MM.1S (cell line): Measurements from ENCODE around the gene PLEK.

ENCODE experiments used
- DNase-seq: peaks from one replicate; pipeline ENCODE4 v3.0.0-alpha.2; 2015
- H2AFZ ChIP-seq: fragments of 300-600 bp; sonication (generic); 2 replicates; pipeline ENCODE4 v1.6.0; 2016; ENCODE audit warnings: antibody characterized with exemption, low read length
- H3F3A ChIP-seq: fragments of 300-600 bp; sonication (generic); 2 replicates; pipeline ENCODE4 v1.6.1; 2016; ENCODE audit warnings: mild to moderate bottlenecking, antibody characterized with exemption, low read length, moderate library complexity, mixed read lengths; ENCODE audit not compliant: insufficient read depth
- H3K27ac ChIP-seq: fragments of 300-600 bp; sonication (generic); 2 replicates; pipeline ENCODE4 v1.5.1; 2016; ENCODE audit warnings: mild to moderate bottlenecking, low read length
- H3K27me3 ChIP-seq: fragments of 300-600 bp; sonication (generic); replicated peaks from 2 replicates; pipeline ENCODE4 v1.6.0; 2016; ENCODE audit warnings: low read length; ENCODE audit not compliant: insufficient read depth
- H3K36me3 ChIP-seq: fragments of 300-600 bp; sonication (generic); replicated peaks from 2 replicates; pipeline ENCODE4 v1.6.1; 2016; ENCODE audit warnings: mild to moderate bottlenecking, low read length, mixed read lengths; ENCODE audit not compliant: insufficient read depth
- H3K4me1 ChIP-seq: fragments of 300-600 bp; sonication (generic); 2 replicates; pipeline ENCODE4 v1.6.1; 2016; ENCODE audit warnings: low read length, mixed read lengths
- H3K4me2 ChIP-seq: fragments of 300-600 bp; sonication (generic); 2 replicates; pipeline ENCODE4 v1.6.0; 2016; ENCODE audit warnings: low read depth, low read length
- H3K4me3 ChIP-seq: fragments of 300-600 bp; sonication (generic); 2 replicates; pipeline ENCODE4 v1.5.1; 2016; ENCODE audit warnings: low read length, mixed read lengths
- H3K79me2 ChIP-seq: fragments of 300-600 bp; sonication (generic); 2 replicates; pipeline ENCODE4 v1.6.1; 2016; ENCODE audit warnings: mixed run types, low read length, mixed read lengths
- H3K9ac ChIP-seq: fragments of 300-600 bp; sonication (generic); 2 replicates; pipeline ENCODE4 v1.6.1; 2016; ENCODE audit warnings: low read length, mixed read lengths
- H3K9me2 ChIP-seq: fragments of 300-600 bp; sonication (generic); replicated peaks from 2 replicates; pipeline ENCODE4 v1.6.1; 2016; ENCODE audit warnings: mild to moderate bottlenecking, low read length, mixed read lengths; ENCODE audit not compliant: insufficient read depth
- H3K9me3 ChIP-seq: fragments of 300-600 bp; sonication (generic); replicated peaks from 2 replicates; pipeline ENCODE4 v1.6.1; 2016; ENCODE audit warnings: mild to moderate bottlenecking, low read length, mixed read lengths; ENCODE audit not compliant: insufficient read depth
- H4K20me1 ChIP-seq: fragments of 300-600 bp; sonication (generic); 2 replicates; pipeline ENCODE4 v1.6.1; 2016; ENCODE audit warnings: mild to moderate bottlenecking, low read length, moderate library complexity, mixed read lengths; ENCODE audit not compliant: insufficient read depth
- CTCF ChIP-seq: fragments of 300-600 bp; sonication (generic); IDR thresholded peaks from 2 replicates; pipeline ENCODE4 v1.5.1; 2016; ENCODE audit warnings: antibody characterized with exemption, low read length, mixed read lengths
- EZH2 ChIP-seq: fragments of 300-600 bp; sonication (generic); optimal IDR thresholded peaks from 2 replicates; pipeline ENCODE3; 2017; ENCODE audit warnings: low read depth, mild to moderate bottlenecking, antibody characterized with exemption, low read length, mixed read lengths
- EZH2phosphoT487 ChIP-seq: fragments of 300-600 bp; sonication (generic); IDR thresholded peaks from 2 replicates; pipeline ENCODE4 v1.6.1; 2018; ENCODE audit warnings: antibody characterized with exemption, low read length

Gene PLEK

GRCh38 chr2:68431316-68431972 lies 66.4 kb downstream of the PLEK start:
- no peak overlapping the region for H3K4me2 ChIP-seq
- peaks cover 12% of the 10 kb centered on the region for H3F3A ChIP-seq

GRCh38 chr2:68432696-68433658 lies 67.9 kb downstream of the PLEK start:
- TF ChIP-seq CTCF, result no peak
- no peak for TF ChIP-seq EZH2
- no peak for TF ChIP-seq EZH2phosphoT487

More at GRCh38 chr2:68431316-68431972, 66.4 kb downstream of the PLEK start:
- H3K4me3 ChIP-seq, result no peak overlapping the region
- H3K9ac ChIP-seq, result no peak overlapping the region
- H3K9me2 ChIP-seq, result no peaks in the 10 kb centered on the region
- no peaks in the 10 kb centered on the region for H3K9me3 ChIP-seq
- TF ChIP-seq EZH2phosphoT487 (no peak), CTCF (no peak), EZH2 (no peak)
- no peak overlapping the region for H3K27ac ChIP-seq
- H3K79me2 ChIP-seq, result no peaks in the 10 kb centered on the region
- H3K4me1 ChIP-seq, result peaks cover 23% of the 10 kb centered on the region
- no peaks in the 10 kb centered on the region for H3K36me3 ChIP-seq
- H3K27me3 ChIP-seq, result no peaks in the 10 kb centered on the region
- no peak for DNase-seq
- no peak overlapping the region for H2AFZ ChIP-seq
- H4K20me1 ChIP-seq, result no peaks in the 10 kb centered on the region

GRCh38 chr2:68434981-68435380 lies 69.9 kb downstream of the PLEK start:
- Histone ChIP-seq H3K9ac (no peak overlapping the region), H3K4me3 (no peak overlapping the region), H4K20me1 (no peaks in the 10 kb centered on the region), H3K27me3 (no peaks in the 10 kb centered on the region), H3K79me2 (no peaks in the 10 kb centered on the region), H3K9me3 (no peaks in the 10 kb centered on the region), H3K9me2 (no peaks in the 10 kb centered on the region), H3K27ac (no peak overlapping the region), H2AFZ (no peak overlapping the region), H3K4me1 (no peaks in the 10 kb centered on the region; the same call in 1 of the 2 replicates), H3K36me3 (no peaks in the 10 kb centered on the region), H3F3A (no peaks in the 10 kb centered on the region), H3K4me2 (no peak overlapping the region)
- no peak for DNase-seq
- TF ChIP-seq EZH2 (no peak), EZH2phosphoT487 (no peak), CTCF (no peak)

More at GRCh38 chr2:68432696-68433658, 67.9 kb downstream of the PLEK start:
- Histone ChIP-seq H3F3A (no peaks in the 10 kb centered on the region), H3K27ac (no peak overlapping the region), H3K4me3 (no peak overlapping the region), H3K4me1 (peaks cover 8% of the 10 kb centered on the region), H3K79me2 (no peaks in the 10 kb centered on the region), H3K4me2 (no peak overlapping the region), H3K9me2 (no peaks in the 10 kb centered on the region), H2AFZ (no peak overlapping the region), H3K9me3 (no peaks in the 10 kb centered on the region), H3K27me3 (no peaks in the 10 kb centered on the region), H3K9ac (no peak overlapping the region), H4K20me1 (no peaks in the 10 kb centered on the region), H3K36me3 (no peaks in the 10 kb centered on the region)
- no peak for DNase-seq
